Measurements from ENCODE around the gene TECTA. TPM values are rescaled to one million over a fixed set of nuclear protein-coding genes. Genes with fewer than 3 reads are reported as not detected.

The TECTA gene
- total and polyA plus RNA-seq, 12 donors = 0.58 to 5.9 (median 1.3) TPM

DNA sequence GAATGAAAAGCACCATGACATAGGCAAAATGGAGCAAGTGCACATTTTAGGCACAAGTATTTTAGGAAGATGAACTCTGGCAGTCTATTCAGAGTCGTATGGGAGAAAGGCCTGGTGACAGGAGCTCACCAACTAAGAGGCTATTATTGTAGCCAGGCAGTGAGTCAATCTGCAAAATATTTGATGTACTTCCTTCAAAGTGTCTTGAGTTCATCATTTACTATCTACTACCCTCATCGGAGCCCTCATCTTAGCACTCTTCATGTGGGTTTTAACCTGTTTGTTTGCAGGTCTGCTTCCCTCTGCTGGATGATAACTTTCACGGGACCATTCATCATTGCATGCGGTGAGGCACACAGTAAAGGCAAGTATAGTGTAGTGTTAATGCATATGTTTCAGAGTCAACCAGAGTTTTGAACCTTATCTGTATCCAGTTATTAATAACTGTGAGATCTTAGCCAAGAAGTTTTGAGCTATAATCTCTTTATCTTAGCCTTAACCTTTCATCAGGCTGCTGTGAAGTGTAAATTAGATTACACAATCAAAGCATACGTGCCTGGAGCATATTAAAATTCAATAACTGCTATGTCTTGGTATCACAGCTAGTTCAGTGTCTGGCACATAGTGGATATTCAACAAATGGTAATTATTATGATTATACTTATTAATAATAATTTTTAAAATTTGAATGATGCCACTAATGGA is 120.6 kb downstream of the TECTA start:
- Histone ChIP-seq H3K36me3 (replicated peaks in 1 of 2) (no peaks in the 10 kb centered on the region), H3K27me3 (no peaks in the 10 kb centered on the region), H3K4me1 (replicated peaks in 1 of 2) (no peaks in the 10 kb centered on the region), H3K27ac (no peak overlapping the region), H3K9me3 (replicated peaks in 1 of 3) (no peaks in the 10 kb centered on the region), H3K4me3 (no peak overlapping the region)
- TF ChIP-seq POLR2A (IDR thresholded peaks at IDR 0.05) = no peak
- TF ChIP-seq, protein P1, sequence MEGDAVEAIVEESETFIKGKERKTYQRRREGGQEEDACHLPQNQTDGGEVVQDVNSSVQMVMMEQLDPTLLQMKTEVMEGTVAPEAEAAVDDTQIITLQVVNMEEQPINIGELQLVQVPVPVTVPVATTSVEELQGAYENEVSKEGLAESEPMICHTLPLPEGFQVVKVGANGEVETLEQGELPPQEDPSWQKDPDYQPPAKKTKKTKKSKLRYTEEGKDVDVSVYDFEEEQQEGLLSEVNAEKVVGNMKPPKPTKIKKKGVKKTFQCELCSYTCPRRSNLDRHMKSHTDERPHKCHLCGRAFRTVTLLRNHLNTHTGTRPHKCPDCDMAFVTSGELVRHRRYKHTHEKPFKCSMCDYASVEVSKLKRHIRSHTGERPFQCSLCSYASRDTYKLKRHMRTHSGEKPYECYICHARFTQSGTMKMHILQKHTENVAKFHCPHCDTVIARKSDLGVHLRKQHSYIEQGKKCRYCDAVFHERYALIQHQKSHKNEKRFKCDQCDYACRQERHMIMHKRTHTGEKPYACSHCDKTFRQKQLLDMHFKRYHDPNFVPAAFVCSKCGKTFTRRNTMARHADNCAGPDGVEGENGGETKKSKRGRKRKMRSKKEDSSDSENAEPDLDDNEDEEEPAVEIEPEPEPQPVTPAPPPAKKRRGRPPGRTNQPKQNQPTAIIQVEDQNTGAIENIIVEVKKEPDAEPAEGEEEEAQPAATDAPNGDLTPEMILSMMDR (IDR thresholded peaks at IDR 0.05) = no peak
- intact Hi-C loops (cut with DNase I) = no loop called here
- no peak for DNase-seq
- WGBS, 4 donors = 58 to 66% (median 62%) methylated on average over 5 of the region's 5 CpGs

GRCh38 chr11:121223161-121223560 is 122.1 kb downstream of the TECTA start:
- DNase-seq = no peak
- no peaks in the 10 kb centered on the region for H3K27me3 ChIP-seq
- no peak overlapping the region for H3K4me3 ChIP-seq
- TF ChIP-seq, protein P1 (IDR thresholded peaks at IDR 0.05) = no peak
- TF ChIP-seq POLR2A (IDR thresholded peaks at IDR 0.05) = no peak
- H3K9me3 ChIP-seq (replicated peaks in 1 of 3) = no peaks in the 10 kb centered on the region
- intact Hi-C loops (cut with DNase I) = no loop called here
- H3K27ac ChIP-seq = no peak overlapping the region
- no peaks in the 10 kb centered on the region for H3K4me1 ChIP-seq (replicated peaks in 1 of 2)
- H3K36me3 ChIP-seq (replicated peaks in 1 of 2) = no peaks in the 10 kb centered on the region
- WGBS, 4 donors = 59 to 72% (median 67%) methylated on average over 4 of the region's 4 CpGs

DNA sequence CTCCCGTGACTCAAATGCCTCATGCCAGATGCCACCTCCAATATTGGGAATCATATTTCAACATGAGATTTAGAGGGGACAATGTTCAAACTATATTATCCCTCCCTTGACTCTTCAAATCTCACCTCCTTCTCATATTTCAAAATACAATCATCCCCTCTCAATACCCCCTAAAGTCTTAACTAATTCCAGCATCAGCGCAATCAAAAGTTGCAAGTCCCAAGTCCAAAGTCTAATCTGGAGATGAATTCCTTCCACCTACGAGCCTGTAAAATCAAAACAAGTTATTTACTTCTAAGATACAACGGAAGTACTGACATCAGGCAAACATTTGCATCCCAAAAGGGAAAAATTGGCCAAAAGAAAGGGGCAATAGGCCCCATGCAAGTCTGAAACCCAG is 124.3 kb downstream of the TECTA start:
- no peak for DNase-seq
- Histone ChIP-seq H3K9me3 (replicated peaks in 1 of 3) (no peaks in the 10 kb centered on the region), H3K36me3 (replicated peaks in 1 of 2) (no peaks in the 10 kb centered on the region), H3K4me3 (no peak overlapping the region), H3K27me3 (no peaks in the 10 kb centered on the region), H3K27ac (no peak overlapping the region), H3K4me1 (replicated peaks in 1 of 2) (peaks cover 3 to 13% of the 10 kb centered on the region in 2 donors)
- 85 to 94% (median 91%) methylated on average over 4 of the region's 4 CpGs for WGBS, 4 donors
- TF ChIP-seq POLR2A (IDR thresholded peaks at IDR 0.05) = no peak
- TF ChIP-seq, protein P1 (IDR thresholded peaks at IDR 0.05) = no peak
- intact Hi-C loops (cut with DNase I) = no loop called here

- H3K4me1 ChIP-seq (replicated peaks in 1 of 2) = peaks cover 11 to 25% of the 10 kb centered on the region in 2 donors
- H3K27me3 ChIP-seq = no peaks in the 10 kb centered on the region
- H3K4me3 ChIP-seq = no peak overlapping the region
- intact Hi-C loops (cut with DNase I) = no loop called here
- no peak for DNase-seq
- H3K9me3 ChIP-seq (replicated peaks in 1 of 3) = no peaks in the 10 kb centered on the region
- TF ChIP-seq POLR2A (IDR thresholded peaks at IDR 0.05) = no peak
- TF ChIP-seq, protein P1 (IDR thresholded peaks at IDR 0.05) = no peak
- no peak overlapping the region for H3K27ac ChIP-seq
- no peaks in the 10 kb centered on the region for H3K36me3 ChIP-seq (replicated peaks in 1 of 2)
- WGBS, 4 donors = 75 to 90% (median 77%) methylated on average over 1 of the region's 1 CpG; no CpG with 5 or more reads in 1 of the 4 donors
These were observed 125.6 kb downstream of the TECTA start for GRCh38 chr11:121226415-121227263.
